KOPT-K1 (cell line): ENCODE data around the gene RPS15.
"Not testable (repeated sequence)": the region's sequence is repeated elsewhere in the genome, so short reads cannot be mapped to it uniquely, and the experiment has no call there.

Experiments used
- H3K27ac ChIP-seq: fragments of 200-600 bp; sonication (generic); 2 replicates; pipeline ENCODE4 v1.5.1; 2016; ENCODE audit warnings: antibody characterized with exemption, mild to moderate bottlenecking, low read depth, low read length; ENCODE audit not compliant: poor library complexity, severe bottlenecking
- H3K36me3 ChIP-seq: fragments of 200-600 bp; sonication (generic); 2 replicates; pipeline ENCODE4 v1.5.1; 2017; ENCODE audit warnings: antibody characterized with exemption, mild to moderate bottlenecking, low read length, moderate library complexity; ENCODE audit not compliant: insufficient read depth
- H3K9me3 ChIP-seq: fragments of 200-600 bp; sonication (generic); 2 replicates; pipeline ENCODE4 v1.5.1; 2017; ENCODE audit warnings: antibody characterized with exemption, low read length, mild to moderate bottlenecking; ENCODE audit not compliant: insufficient read depth, poor library complexity, severe bottlenecking

Gene RPS15

GRCh38 chr19:1471515-1472160, 33.4 kb downstream of the RPS15 start:
- Histone ChIP-seq H3K27ac (no peak overlapping the region), H3K36me3 (peaks cover 19% of the 10 kb centered on the region; the same call in 1 of the 2 replicates)

GRCh38 chr19:1472231-1473084, 34.3 kb downstream of the RPS15 start:
- Histone ChIP-seq H3K36me3 (peaks cover 25% of the 10 kb centered on the region; the same call in 1 of the 2 replicates), H3K9me3 (no peaks in the 10 kb centered on the region), H3K27ac (no peak overlapping the region)

More at GRCh38 chr19:1471515-1472160, 33.4 kb downstream of the RPS15 start:
- no peaks in the 10 kb centered on the region for H3K9me3 ChIP-seq

- Histone ChIP-seq H3K9me3 (no peaks in the 10 kb centered on the region), H3K27ac (no peak overlapping the region), H3K36me3 (peaks cover 26% of the 10 kb centered on the region; the same call in 1 of the 2 replicates)
Observed at GRCh38 chr19:1473085-1473851, 35.1 kb downstream of the RPS15 start.

GRCh38 chr19:1474011-1474764, 36.0 kb downstream of the RPS15 start:
- Histone ChIP-seq H3K36me3 (peaks cover 26% of the 10 kb centered on the region; the same call in 1 of the 2 replicates), H3K9me3 (no peaks in the 10 kb centered on the region), H3K27ac (no peak overlapping the region)

GRCh38 chr19:1474765-1475351, 36.7 kb downstream of the RPS15 start:
- Histone ChIP-seq H3K36me3 (peaks cover 26% of the 10 kb centered on the region; the same call in 1 of the 2 replicates), H3K27ac (no peak overlapping the region), H3K9me3 (no peaks in the 10 kb centered on the region)

GRCh38 chr19:1475751-1476437, 37.7 kb downstream of the RPS15 start:
- Histone ChIP-seq H3K36me3 (peaks cover 26% of the 10 kb centered on the region; the same call in 1 of the 2 replicates), H3K27ac (no peak overlapping the region), H3K9me3 (no peaks in the 10 kb centered on the region)

GRCh38 chr19:1477056-1477455, 38.9 kb downstream of the RPS15 start:
- not testable (repeated sequence) for H3K9me3 ChIP-seq, H3K27ac ChIP-seq
- H3K36me3 ChIP-seq, result peaks cover 26% of the 10 kb centered on the region; the same call in 1 of the 2 replicates

- Histone ChIP-seq H3K9me3 (no peaks in the 10 kb centered on the region), H3K36me3 (peaks cover 26% of the 10 kb centered on the region; the same call in 1 of the 2 replicates), H3K27ac (peak within 1 kb of the TSS; percentile 57)
Observed at GRCh38 chr19:1478934-1479707, 40.9 kb downstream of the RPS15 start, which contains the start of gene C19orf25. TSS of gene C19orf25 (minus strand) at chr19:1479215. CDS start at chr19:1478903, 312 bp downstream.

GRCh38 chr19:1481224-1481892, 43.2 kb downstream of the RPS15 start:
- Histone ChIP-seq H3K27ac (no peak overlapping the region), H3K36me3 (peaks cover 8% of the 10 kb centered on the region; the same call in 1 of the 2 replicates), H3K9me3 (no peaks in the 10 kb centered on the region)

- H3K36me3 ChIP-seq, result peaks cover 6% of the 10 kb centered on the region; the same call in 1 of the 2 replicates
- H3K27ac ChIP-seq, result no peak overlapping the region
- no peaks in the 10 kb centered on the region for H3K9me3 ChIP-seq
Observed at GRCh38 chr19:1481893-1482360, 43.7 kb downstream of the RPS15 start.

GRCh38 chr19:1482361-1483130, 44.4 kb downstream of the RPS15 start:
- Histone ChIP-seq H3K27ac (no peak overlapping the region), H3K9me3 (no peaks in the 10 kb centered on the region), H3K36me3 (0 out of 2 replicates have a peak, but pooled peaks cover under 1% of the 10 kb centered on the region)
